CD4-positive, alpha-beta T cell treated with Interleukin-15 for 1 hour (primary cell): Measurements from ENCODE around the gene RPL29.

ENCODE experiments used
- DNase-seq: peaks from one replicate; pipeline ENCODE4 v3.0.0-alpha.2; 2020

RPL29 gene

DNA sequence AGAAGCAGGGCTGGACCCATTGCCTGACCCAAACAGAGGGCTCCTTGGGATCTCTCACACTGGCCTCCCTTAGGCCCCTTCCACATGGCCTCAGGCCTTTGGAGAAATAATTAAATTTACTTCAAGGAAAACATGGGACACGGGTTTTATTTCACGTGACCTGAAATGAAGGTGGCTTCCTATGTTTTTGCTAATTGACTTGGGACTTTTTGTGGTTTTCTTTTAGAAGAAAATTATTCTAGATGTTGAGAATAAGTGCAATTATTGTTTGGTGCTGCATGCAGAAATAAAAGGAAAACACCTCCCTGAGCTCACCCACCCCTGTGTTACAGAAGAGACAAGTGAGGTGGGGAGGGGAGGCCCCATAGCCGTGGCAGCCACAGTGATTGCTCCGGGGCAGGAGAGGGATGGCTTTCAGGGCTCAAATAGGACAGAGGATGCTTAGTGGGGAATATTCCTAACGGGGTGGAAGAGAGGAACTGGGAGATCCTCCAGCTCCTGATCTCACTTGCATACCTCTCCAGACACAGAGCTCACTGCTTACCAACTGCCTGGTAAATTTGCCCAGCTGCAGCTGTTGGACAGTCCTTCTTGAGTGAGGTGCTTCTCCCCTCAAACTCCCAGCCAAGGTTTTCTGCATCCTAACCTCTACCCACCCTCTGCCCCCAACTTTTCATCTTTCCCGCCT lies 29.2 kb upstream of the RPL29 start:
- no peak for DNase-seq

DNA sequence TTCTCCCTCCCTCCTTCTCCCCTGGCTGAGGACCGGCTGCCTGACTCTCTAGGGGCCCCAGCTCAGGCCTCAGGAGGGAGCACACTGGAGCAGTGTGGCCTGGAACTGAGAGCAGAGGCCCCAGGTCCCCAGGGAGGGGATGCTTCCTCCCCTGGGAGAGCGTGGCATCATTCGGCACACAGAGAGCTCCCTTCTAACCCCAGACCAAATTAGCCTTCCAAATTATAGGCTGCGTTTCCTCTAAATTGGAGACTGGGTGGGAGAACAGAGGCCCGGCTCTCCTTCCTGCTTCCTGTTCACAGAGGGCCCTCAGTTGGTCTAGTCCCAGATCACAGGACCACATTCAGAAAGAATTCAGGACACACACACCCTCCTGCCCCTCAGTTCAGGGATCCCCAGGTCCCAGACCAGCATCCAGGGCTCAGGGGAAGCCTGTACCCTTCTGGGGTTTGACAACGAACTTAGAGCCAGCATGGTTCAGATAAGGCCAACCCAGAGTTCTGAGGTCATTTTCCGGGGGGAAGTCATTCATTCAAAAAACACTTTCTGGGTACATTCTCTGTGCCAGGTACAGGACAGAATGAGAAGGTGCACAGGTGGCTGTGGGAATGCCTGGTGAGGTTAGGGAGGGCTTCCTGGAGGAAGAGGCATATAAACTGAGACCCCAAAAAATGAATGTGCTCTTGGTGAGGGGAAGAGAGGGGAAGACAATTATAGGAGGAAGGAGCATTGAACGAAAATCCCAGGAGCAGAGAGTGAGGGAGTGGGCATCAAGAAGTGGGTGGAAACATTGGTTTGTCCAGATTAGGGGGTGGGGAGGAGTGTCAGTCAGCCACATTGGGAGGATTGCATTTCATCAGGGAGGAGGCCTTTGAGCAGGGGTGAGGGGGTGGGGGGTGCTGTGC lies 28.4 kb upstream of the RPL29 start:
- DNase-seq, result no peak

DNA sequence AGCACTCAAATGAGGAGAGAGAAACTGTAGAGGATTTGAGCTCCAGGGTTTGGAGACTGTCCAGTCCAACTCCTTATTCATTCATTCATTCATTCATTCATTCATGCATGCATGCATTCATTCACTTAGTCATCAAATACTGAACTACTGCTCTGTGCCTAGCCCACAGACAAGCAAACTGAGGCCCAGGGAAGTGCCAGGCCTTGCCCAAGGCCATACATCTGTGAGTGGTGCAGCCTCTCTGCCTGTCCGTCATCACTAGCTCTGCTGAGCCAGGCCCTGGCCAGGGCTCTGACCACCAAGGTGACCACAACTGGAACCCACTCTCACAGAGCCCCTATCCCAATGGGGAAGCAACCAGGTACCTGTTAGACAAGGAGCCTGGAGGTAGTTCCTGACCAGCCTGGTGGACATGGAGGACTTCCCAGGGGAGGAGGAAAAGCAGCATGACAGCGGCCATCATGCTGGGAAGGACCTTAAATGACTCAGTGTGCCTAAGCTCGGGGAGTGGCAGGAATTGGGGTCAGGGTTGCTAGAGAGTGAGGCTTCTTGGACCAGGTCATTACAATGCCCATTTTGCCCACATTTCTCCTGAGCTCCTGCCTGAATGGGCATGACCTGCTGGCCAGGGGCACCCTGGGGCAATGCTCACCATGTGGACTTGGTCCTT lies 27.5 kb upstream of the RPL29 start:
- no peak for DNase-seq

DNA sequence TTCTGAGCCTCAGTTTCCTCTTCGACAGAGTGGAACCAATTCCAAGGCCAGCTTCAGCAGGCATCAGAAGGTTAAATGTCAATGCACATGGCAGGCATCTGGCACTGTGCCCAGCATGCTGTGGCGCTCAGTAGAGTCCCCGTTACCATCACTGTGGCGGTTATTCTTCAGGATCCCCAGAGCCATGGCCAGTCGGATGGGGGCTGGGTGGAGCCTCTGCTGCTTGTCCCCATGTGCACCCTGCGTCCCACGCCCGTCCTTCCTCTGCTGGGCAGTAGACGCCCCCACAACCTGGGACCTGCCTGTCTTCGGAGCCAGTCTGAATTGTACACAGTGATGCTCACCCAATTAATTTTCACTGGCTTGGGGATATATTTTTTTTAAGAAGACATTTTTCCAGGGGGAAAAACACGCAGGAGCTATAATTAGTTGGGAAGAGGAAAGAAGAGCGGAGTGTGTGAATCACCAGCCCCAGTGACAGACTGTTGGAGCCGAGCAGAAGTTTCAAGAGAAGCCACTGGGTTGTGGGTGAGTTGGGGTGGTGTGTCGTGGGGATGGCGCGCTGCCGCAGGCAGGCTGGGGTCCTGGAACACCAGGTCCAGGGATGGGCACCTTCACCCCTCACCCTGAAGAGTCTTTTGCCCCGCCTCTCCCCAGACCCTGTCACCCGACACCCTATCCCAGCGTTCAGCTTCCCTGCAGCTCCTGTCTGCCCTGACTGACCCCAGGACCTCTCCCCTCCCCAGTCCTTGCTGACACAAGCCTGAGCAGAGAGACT lies 26.8 kb upstream of the RPL29 start:
- DNase-seq, result no peak

DNA sequence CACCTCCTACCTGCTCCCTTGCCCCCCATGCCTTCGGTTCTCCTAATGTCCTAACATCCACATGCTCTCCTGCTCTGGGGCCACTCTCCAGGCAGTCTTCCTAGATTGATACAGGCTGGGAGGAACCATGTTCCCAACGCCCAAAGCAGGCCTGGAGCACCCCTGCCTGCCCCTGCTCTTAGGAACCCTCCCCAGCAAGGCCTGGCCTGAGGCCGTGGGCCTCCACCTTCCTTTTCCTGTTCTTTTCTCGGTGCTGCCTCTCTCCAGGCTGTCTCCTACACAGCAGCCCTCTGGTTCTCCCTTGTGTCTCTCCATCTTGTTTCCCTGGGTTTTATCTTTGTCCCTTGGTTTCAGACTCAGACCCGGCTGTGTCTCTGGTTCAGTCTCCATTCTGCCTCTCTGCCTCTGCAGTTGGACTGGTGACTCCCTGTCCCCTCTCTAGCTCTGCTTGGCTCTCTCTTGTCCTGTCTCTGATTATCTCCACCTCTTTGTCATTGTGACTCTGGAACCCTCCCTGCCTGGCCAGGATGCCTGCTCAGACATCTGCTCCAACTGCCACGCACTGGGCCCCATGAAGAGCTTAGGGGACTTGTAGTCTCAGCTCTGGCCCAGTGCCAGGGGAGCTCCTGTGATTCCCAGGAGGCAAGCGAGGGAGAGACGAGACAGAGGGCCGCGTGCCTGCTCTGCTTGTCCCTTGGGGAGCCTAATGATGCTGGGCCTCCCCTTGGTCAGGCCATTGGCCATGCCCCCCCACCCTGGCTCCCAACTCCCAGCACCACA lies 26.0 kb upstream of the RPL29 start:
- DNase-seq, result no peak

DNA sequence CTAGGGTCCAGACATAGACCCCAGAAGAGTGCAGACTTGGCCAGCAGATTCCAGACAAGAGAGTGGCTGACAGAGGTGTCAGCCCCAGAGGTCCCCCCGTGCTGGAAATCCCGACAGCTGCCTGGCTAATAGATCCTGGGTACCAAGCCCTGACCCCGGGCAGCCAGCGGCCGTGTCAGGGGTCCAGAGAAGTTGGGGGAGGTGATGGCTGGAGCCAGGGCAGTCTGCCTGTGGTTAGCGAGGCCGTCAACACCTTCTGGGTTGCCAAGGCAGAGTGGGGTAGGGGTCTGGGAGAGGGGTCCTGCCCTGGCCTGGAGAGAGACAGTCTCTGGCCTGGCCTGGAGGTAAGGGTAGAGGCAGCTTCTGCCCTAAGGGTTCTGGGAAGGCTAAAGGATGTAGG lies 25.1 kb upstream of the RPL29 start:
- no peak for DNase-seq

DNA sequence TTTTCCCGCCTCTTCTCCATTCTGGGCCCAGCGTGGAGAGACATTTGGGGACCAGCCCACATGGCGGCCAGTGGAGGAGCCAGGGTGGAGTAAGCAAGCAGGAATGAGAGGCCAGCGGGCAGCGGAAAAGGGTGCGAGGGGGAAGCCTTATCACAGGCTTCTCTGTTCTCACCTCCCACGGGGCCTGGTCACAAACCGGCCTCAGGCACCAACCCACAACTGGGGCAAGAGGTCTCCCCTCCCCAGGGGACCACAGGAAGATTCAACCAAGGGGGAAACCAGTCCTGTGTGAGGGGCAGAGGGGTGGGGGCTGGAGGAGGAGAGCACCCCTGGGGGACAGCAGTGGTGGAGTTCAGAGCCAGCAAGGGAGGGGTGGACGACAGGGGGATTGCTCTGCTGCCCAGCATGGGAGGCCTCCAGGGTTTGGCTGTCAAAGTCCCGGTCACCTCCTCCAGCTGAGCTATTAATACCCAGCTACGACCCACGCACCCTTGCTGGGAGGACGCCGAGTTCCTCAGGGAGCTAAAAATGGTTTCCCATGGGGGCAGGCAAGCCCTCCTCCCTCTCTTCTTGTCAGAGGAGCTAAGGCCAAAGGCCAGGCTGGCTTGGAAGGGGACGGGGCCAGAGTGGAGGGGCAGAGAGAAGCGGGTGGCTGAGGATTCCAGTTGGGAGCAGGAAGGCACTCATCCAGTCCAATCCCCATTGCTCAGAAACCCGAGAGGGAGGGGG lies 23.8 kb upstream of the RPL29 start:
- DNase-seq, result no peak

DNA sequence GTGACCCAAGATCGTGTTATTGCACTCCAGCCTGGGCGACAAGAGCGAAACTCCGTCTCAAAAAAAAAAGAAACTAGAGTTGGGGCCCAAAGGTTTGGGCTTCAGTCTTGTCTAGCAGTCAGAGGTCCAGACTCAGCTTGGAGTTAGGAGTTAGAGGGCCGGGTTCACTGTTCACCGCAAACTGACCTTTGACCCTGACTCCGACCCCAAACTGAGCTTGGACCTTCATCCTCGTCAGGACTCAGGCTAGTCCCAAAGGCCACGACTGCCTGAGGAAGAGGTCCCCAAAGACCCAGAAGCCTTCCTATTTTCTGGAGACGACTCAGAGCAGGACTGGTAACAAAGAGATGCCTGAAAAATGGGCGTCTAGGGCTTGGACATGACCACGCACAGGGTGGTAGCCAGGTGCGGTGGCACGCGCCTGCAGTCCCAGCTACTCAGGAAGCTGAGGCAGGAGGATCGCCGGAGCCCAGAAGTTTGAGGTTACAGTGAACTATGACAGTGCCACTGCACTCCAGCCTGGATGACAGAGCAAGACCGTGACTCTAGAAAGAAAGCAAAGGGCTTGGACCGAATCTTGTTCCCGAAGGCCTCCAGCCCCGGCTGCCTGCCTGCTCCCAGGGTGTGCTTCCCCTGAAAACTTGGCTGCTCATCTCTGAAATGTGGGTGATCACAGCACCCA lies 22.8 kb upstream of the RPL29 start:
- no peak for DNase-seq

DNA sequence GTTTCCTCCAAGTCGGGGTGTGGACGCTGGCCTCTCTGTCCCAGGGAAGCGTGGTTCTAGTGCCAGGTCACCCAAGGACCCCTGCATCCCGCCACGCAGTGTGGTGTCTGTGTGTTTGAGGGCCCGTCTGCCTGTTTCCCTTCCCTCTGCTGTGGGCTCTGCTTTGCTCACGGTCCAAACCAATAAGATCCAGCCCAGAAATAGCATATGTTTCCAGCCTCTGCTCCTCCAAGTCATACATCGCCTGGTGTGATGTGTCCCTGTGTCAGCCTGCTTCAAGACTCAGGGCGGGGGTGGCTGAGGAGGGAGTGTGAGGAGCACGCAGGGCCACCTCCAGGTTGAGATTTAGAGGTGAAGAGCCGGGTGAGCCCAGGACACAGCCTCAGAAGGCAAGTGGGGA lies 21.9 kb upstream of the RPL29 start:
- DNase-seq, result no peak

DNA sequence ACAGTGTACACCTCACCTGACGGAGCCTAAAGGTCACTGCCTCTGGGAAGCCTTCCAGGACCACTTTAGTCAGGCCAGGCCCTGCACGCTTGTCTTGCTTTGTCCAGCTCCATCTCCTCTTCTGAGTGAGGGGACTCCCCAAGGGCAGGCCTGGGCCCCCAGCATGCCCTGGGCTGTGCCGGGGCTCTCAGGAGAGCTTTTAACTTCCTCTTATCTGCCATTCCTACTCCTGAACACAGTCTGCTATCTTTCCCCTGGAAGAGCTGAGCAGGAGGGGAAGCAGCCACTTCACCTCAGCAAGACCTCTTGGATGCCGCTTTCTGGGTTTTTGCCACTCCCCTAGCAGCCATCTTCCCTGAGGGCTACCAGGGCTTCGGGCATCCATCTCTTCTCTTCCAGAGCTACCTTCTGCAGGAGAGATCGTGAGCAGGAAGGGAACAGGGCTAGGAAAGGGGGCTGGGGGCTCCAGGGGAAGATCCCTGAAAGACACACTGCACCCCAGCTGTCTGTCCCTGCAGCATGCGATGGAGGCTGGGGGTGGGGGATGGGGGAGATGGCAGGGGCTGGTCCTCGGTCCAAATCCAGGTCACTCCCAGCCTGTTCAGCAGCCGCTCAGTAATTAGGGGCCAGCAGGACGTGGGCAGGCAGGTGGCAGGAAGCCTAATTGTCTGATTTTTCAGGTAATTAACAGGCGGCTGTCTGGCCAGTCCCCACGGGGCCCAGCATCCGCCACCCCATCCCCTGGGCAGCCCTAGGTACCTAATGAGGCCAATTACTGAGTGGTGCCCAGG lies 19.9 kb upstream of the RPL29 start:
- no peak for DNase-seq

DNA sequence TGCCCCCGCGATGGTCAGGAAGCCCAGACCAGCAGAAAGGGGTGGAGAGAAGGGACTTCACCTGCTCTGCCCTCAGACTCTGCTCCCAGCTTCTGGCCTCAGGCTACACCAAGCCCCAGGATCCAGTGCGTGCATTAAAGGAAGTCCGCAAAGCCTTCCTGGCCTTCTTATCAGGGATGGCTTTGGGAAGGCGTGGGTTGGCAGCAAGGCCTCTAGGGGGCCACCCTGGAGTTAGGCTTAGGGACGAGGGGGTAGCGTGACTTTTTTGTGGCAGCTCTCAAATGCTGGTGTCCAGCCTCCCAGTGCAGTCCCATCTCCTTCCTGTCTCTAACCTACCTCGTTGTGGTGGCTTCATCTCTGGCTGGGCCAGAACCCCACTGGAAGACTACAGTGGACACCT lies 18.9 kb upstream of the RPL29 start:
- DNase-seq, result no peak

DNA sequence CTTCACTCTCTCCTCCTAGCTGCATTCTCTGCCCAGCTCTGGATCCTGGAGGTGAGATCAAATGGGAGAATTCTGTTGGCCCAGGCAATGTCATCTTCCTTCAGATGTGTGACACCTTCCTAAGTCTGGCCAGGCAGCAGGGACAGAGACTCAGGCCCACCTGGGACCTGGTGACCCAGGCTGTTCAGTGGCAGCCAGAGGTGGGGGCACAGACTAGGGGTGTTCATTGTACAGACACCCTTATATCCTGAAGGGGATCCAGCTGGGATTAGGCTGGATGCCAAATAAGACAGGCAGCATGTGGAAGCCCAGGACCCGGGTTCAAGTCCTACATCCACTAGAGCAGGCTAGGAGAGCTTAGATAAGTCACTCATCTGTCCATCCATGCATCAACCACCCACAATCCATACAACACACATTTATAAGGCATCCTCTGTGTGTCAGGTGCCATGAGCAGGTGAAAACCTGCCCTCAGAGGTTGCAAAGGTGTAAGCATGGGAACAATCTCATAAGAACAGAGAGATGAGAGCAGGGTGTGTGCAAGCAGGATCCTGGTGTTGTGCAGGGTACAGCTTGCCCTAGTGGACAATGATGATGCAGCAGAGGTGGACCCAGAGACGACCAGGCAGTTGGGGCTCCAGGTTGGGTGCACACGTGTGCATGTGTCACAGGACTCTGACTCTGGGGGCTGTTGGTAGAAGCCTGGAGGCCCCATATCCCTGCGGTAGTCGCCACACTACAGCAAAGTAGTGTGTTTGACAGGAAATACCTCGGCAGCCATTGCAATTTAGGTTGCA lies 18.3 kb upstream of the RPL29 start:
- no peak for DNase-seq

DNA sequence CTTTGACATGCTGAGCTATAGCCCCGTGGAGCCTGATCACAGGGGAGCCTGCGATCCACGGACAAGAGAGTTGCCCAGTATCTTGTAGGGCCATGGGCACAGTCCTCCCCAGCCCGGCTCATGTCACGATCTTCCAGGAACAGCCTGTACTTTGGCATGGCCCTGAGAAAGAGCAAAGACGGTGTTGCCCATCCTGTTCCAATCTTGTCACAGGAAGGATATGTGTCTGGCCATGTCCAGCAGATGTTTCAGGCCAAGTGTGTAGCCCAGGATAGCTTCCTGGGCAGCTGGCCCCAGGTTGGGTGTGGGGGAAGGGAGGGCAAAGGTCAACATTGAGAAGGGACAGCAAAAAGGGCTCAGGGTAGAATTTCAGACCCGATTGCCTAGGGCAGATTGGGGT lies 17.0 kb upstream of the RPL29 start:
- no peak for DNase-seq

DNA sequence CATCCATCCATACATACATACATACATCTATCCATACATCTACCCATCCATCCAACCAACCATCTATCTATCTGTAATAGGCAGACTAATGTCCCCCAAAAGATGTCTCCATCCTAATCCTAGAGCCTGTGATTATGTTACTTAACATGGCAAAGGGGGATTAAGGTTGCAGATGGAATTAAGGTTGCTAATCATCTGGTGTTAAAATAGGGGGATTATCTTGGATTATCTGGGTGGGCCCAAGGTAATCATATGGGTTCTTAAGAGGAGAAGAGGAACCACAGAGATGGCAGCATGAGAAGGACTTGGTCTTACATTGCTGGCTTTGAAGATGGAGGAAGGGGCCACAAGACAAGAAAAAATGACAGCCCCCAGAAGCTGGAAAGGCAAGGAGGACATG lies 14.7 kb upstream of the RPL29 start:
- DNase-seq, result no peak

DNA sequence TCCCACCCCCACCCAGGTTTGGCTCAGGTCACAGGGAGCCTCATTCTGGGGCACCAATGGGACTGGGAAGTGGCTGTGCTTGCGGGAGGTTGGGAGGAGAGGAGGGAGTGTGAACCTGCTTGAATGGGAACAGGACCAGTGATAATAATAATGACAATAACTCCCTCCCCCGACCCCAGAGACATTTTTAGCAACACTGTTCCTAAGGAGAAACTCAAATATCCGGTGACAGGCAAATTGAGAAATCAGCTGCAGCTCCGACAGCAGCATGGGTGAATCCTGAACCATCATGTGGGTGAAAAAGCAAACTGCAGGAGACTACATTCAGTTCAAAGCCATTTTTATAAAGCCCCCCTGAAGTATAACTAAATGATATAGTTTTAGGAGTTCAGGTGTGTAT lies 11.6 kb upstream of the RPL29 start:
- DNase-seq, result no peak

DNA sequence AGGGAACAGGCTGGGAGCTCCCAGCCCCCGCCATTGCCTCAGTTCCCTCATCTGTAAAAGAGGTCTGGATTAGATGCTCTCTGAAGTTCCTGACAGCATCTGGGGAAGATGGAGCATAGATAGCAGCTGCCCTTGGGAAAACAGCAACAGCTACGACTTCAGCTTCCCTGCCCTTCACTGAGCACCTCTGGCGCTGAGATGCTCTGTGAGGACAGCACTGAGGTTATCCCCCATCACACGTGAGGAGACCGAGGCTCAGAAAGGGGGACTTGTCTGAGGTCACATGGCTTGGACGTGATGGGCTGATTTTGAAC lies 11.1 kb upstream of the RPL29 start:
- DNase-seq, result no peak

DNA sequence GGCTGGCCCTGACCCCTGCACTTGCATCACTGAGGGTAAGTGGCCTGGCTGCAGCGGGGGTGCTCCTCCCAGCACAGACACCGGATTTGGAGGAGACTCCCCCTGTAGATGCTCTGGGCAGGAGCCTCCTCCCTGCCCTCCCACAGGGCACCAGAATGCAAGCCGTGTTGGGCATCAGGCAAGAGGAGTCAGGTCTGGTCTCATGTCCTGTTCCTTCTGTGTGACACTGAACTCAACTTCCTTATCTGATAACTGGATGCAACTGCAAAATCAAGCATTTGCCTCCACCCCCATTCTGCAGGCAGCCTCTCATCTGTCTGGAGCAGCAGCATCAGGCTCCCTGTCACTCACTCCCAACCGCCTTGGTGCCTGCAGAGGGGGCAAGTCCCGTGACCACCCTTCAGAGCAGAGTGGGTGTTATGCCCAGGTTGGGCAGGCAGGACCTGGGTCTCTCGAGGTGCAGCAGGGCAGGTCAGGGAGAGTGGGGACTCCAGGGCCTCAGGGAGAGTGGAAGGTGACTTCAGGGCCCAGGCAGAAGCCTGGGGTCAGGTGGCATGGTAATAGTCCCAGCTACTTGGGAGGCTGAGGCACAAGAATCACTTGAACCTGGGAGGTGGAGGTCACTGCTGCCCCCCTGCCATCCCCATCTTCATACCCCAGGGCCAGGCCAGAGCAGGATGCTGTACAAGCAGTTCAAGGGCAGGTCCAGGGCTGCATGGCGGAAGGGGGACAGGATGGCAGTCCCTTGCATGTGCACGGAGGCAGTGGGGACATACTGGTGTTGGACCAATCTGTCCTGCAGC lies 10.5 kb upstream of the RPL29 start:
- no peak for DNase-seq

DNA sequence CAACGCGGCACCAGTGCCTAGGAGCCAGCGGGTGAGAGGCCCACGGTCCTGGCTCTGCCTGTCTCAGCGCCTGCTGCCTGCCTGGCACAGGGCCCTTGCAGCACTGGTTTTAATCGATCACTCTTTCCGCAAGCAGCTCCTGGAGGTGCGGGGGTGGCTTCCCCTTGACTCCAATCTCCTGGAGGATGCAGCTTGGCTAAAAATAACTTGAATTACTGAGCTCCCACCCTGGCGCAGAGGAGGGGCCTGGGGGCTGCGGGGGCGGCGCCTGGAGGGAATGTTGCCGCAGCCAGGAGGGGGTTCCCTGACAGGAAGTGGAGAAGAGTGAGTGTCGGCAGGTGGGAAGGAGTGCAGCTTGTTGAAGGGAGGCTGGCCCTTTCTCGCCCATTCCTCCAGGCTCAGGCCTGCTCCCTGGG lies 9.9 kb upstream of the RPL29 start:
- no peak for DNase-seq
